ENCODE results near the gene DPYD.

The DPYD gene

DNA sequence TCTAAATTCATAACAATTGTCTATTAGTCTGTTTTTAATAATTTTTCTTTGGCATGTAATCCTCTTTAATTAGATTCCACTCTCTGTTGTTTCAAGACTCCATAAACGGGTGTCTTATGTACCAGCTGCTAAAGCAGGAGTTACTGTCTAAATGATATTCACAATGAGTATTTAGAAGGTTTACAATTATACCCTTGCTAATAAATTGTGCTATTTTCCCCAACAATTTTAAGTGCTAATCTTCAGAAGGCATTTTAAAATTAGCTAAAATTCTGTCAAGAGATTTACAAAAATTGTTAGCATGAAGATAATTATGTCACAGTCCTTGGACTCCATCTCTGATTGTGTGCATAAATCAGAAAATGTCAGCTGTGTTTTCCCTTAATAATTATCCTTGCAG is 83.7 kb downstream of the DPYD start:
- no peak for DNase-seq

DNA sequence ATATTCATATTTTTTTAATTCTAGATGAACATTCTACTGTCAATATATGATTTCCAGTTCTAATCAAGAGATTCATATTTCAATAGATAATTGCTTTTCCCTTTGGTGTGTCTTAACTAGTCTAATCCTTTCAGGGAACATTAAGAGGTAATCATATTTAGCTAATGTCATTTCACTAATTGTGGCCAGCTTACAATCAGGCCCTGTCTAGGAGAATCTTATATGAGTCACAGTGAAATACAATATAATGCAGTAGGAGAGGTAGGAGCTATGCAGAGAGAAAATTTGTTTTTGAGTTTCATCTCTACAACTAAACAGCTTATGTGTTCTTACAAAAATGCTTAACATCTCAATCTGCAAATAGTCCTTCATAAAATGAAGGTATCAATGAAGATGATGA is 85.9 kb downstream of the DPYD start:
- DNase-seq = no peak

DNA sequence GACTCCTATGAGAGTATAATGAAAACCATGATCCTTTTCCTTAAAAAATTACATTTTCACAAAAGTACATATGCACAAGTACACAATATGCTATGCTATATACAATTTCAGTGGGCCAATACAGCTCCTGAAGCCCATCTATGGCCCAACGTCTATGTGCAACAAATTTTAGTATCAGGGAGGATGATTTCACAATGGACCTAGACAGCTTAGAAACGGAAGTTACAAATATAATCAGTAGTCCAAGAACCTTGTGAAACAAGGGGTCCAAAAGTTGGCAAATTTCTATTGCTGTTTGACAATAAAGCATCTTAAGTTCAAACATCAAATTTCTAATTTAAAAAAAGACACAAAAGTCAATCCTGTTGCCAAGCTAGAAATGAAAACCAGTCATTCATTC is 87.0 kb downstream of the DPYD start:
- no peak for DNase-seq

DNA sequence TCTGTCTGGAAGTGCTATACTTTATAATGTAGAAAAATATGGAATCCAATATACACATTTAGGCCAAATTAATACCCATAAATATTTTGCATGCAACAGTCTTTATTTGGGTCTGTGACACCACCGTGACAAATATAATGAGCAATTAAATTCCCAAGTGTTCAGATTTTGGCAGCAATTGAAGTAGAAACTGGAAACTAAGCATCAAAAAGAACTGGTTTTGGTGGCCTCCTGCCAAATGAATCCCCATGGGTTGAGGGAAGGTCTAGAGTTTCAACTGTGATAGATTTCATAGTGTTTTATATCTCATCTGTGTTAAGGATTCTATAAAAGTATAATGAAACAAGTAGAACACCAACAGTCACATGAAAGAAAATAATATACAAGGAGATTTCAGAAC is 88.4 kb downstream of the DPYD start:
- DNase-seq = peak; percentile 64

DNA sequence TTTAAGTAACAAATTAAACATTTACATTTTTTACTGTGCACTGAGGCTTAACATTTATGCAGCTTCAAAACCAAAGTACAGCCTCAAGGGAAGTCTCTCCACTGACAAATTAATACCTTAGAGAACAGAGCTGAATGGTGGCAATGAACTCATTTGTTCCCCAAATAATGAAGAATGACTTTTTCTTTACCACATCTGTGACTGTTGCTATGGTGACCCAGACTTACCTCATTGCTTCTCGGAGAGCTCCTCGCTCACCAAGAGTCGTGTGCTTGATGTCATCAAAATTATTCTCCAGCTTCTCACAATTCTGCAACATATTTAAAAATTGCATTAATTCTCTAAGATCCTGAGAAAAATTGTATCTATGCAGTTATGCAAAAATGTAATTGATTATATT is 92.9 kb downstream of the DPYD start:
- peak; percentile 9 for DNase-seq

DNA sequence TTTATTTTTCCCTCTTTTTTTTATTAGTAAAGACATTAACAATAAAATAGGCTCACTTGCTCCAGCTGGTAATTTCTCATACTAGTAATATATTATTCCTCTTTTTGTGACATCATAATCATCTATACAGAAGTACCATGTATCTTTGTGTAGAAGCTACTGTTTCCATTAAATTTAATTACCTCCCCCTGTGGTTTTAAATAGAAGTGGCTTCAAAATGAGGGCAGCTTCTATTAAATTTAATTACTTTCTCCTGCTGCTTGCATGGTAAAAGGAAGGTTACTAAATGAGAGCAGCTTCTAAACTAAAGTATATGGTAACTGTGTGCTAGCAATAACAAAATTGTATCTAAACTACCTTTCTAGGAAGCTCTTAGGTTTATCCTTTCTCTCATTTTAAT is 94.0 kb downstream of the DPYD start:
- no peak for DNase-seq

DNA sequence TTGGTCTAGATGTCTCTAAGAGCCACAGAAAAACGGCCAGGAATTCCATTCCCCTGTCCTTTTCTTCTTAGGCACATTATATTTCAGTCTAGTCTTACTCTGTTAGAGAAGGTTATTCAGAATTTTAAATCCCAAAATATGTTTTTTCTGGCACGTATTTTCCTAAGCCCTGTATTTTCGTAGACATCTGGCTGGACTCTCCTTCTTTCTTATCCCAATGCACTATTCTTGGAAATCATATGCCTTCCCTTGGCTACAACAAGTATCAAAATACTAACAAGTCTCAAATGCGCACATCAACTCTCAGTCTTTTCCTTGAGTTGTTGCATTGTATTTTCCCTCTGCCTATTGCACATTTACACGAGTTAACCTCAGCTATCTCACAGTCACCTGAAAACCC is 96.2 kb downstream of the DPYD start:
- no peak for DNase-seq

DNA sequence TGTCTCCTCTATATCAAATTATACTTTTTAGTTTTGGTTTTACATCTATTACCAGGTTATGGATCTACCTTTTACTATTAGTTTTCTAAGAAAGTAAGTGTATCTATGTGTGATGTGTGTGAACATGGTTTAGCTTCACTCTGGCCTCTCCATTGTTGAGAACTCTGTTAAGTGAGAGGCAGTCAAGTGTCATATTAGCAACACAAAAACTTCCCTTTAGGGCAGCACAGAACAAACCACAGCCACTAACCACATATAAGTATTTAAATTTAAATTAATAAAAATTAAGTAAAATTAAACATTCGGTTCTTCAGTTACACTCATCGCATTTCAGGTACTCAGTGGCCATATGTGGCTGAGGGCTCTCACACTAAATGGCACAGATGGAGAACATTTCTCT is 96.6 kb downstream of the DPYD start:
- DNase-seq = no peak

DNA sequence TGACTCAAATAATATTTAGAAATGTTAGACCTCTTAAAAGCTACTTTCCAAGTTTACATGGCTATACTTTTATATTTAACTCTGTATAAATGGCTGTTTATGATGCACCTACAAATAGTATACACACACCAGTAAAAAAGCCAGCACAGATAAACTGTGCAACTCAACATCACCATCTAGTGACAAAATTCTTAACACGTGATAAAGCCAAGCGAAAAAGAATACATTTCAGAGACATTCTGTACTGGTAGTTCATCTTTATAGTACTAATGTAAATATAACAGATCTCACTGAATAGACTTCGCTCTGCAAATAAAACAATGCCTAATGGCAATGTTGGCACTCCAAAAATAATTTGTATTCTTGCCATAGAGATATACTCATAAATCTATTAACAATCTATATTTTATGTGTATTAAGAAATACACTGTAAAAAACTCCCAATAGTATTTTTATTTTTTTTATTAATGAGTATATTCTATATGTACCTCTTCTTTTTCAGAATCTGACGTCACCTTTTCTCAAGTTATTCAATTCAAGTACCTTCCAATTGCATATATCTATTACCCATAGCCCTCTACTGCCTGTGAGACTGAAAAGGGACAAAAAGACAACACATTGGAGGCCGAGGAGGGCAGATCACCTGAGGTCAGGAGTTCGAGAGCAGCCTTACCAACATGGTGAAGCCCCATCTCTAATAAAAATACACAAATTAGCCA is 100.2 kb downstream of the DPYD start:
- peak; percentile 59 for DNase-seq

DNA sequence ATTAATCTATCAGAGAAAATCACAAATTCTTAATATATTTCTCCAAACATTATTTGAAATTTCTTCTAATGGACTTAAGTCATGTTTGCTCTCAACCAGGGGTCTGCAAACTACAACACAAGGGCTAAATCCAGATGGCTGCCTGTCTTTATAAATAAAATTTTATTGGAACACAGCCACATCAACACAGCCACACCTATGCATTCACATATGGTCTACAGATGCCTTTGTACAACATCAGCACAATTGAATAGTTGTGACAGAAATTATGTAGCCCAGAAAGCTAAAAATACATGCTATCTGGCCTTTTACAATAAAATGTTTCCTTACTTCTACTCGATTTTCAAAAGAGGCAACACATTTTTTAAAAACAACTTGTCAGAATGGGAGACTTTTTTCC is 103.9 kb downstream of the DPYD start:
- no peak for DNase-seq

DNA sequence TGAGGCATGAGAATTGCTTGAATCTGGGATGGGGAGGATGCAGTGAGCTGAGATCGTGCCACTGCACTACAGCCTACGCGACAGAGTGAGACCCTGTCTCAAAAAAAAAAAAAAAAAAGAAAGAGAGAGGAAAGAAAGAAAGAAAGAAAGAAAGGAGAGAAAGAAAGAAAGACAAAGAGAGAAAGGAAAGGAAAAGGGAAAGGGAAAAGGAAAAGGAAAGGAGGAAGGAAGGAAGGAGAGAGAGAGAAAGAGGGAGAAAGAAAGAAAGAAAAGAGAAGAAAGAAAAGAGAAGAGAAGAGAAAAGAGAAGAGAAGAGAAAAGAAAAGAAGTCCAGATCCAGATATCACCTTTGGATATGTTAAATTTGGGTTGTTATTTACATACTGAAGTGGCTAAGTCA is 106.0 kb downstream of the DPYD start:
- no peak for DNase-seq

DNA sequence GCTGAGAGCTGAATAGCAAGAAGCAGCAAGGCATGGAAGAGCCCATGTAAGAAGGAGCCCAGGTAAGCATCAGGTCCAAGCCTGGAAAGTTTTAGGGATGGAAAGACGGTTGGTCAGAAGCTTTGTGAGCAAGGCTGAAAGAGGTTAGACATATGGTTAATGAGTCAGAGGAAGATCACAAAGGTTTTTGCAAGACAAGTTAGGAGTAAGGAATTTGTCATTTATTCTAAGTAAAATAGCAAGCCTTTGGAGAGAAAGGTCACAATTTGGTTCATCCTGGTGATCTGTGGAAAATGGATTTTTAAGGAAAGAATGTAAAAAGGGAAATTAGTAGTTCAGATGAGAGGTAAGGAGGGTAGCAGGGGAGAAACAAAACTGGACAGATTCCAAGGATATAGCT is 106.7 kb downstream of the DPYD start:
- DNase-seq = no peak

DNA sequence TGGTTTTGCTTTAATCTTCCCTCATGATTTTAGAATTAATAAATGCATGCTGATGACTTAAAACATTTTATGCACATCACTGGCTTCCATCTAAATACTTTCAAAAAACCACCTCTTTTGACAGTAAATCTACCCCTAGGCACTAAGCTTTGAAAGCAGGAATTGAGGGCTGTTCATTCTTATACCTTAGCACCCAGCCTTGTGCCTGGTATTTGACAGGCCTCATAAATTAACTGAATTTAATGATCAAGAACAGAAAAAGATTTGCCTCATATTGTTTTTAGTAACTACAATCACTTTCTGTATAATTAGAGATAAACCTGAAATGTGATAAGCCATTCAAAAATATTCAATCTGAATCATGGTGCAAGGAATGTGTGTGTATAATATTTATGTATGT is 108.8 kb downstream of the DPYD start:
- no peak for DNase-seq

DNA sequence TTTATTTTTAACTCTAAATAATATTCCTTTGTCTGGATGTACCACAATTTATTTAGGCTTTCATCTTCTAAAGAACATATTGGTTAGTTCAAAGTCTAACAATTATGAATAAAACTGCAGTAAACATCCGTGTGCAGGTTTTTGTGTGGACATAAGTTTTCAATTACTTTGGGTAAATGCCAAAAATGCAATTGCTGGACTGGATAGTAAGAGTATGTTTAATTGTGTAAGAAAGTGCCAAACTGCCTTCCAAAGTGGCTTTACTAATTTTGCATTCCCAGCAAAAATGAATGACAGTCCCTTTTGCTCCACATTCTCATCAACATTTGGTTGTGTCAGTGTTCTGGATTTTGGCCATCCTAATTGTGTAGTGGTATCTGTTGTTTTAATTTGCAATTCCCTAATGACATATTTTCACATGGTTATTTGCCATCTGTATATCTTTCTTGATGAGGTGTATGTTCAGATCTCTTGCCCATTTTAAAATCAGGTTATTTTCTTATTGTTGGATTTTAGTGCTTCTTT is 113.8 kb downstream of the DPYD start:
- DNase-seq = peak; percentile 38

DNA sequence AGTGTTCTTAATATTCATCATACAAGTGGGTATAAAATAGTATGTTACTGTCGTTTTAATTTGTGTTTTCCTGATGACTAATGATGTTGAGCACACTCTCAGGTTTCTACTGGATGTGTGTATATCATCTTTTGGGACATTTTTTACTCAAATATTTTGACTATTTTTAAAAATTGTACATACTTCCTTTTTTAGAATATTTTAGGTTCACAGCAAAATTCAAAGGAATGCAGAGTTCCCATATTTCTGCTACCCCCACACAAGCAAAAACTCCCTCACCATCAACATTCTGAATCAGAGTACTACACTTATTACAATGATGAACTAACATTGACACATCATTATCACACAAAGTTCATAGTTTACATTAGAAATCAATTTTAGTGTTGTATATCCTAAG is 114.5 kb downstream of the DPYD start:
- DNase-seq = peak; percentile 66

DNA sequence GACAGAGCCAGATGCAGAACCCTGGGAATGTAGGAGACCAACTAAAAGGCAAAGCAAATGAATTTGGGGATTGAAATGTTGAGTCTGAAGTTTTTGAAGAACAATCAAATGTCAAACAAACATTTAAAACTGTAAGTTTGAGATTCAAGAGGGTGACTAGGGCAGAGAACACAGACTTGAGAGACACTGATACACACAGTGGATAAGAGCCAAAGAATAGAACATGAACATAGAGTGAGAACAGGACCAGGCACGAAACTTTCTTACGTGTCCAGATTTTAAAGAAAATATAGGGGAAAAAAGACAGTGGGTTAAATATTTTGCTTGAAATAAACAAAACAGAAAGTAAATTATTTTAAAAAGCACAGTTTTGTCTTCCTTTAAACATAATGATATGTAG is 115.7 kb downstream of the DPYD start:
- DNase-seq = no peak

DNA sequence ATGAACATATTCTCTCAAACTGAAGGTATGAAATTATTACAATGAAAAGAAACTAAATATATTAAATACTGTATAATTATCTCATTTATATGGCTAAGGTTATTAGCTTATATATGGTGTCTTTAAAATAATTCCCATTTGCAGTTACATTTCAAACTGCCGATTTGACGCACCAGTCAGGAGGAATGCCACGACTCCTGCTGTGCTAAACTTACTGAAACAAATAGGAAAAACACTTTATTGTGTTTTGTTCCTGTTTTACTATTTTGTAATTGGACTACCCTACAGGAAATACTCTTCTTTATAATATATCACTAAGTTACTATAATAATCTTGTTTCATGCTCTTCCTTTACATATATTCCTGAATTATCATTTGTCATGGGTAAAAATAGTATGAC is 117.8 kb downstream of the DPYD start:
- DNase-seq = no peak

DNA sequence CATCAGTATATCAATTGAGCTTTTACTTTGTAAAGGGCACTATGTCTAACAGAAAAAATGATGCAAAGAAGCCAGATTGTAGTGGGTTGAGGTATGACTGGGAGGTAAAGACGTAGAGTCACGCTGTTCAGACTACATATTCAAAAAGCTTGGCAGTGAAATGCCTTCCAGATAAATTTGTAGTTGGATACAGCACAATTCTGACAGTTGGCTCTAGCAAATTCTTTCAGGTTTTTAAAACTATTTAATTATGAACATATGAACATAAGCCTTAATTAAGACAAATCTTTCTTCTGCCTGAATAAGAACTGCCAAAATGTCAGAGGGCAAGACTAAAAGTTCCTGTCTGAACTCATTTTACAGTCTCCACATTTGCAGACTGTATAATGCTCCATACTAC is 118.8 kb downstream of the DPYD start:
- no peak for DNase-seq

DNA sequence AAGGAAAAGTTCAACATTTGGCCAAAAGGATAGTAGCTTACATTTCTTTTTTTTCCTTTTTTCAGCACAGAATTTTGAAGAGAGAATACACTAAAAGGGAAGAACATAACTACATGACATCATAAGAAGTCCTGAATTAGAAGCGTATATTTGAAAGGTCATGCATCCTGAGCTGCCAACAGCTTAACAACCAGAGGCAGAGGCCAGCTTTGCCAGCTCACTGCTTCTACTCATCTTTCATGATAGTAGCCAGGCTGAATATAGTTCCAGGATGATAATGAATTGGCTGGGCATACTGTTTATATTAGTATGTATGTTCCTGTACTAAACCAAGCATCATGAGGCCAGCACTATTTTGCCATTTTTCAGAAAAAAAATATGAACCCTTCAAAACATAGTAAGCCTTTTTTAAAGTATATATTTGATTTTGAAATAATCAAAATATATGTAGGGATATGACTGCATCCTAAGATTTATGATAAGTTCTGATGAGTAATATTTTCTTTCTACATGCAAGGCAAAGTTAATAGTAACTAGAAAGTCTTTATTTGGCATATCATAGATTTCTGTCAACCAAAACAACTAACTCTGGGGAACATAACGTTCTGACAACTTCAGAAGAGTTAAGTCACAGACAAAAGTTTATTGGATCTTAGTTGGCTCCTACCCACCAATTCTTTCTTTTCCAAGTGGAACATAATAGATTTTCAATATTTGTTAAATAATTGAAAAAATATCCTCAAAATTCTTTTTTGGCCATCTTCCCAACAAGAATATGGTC is 123.2 kb downstream of the DPYD start:
- DNase-seq = no peak

DNA sequence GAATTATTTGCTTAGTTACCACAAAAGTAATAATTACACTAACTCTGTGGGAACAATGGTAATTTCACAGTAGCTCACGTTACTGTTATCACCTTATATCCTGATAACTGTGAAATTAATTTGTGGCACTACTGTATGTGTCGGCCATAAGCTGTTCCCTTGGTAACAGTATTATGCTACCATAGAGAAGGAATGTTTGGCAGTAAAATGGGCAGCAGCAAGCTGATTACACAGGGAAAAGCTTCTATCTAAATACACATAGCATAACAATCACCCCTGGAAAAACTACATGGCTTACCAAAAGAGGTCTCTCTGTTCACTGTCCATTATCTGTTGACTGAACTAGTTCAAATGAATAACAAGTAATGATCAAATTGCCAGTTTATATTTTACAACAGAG is 124.1 kb downstream of the DPYD start:
- peak; percentile 20 for DNase-seq

DNA sequence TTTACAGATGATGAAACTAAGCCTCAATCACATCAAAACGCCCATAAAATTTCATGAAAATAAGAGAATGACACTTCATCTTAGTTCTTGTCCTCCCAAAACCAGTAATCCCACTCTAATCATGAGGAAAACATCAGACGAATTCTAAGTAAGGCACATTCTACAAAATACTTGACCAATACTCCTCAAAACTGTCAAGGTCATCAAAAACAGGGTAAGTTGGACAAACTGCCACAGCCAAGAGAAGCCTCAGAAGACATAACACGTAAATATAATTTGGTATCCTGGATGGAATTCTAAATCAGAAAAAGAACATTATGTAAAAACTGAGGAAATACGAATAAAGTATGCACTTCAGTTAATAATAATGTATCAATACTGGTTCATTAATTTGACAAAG is 128.2 kb downstream of the DPYD start:
- peak; percentile 7 for DNase-seq

DNA sequence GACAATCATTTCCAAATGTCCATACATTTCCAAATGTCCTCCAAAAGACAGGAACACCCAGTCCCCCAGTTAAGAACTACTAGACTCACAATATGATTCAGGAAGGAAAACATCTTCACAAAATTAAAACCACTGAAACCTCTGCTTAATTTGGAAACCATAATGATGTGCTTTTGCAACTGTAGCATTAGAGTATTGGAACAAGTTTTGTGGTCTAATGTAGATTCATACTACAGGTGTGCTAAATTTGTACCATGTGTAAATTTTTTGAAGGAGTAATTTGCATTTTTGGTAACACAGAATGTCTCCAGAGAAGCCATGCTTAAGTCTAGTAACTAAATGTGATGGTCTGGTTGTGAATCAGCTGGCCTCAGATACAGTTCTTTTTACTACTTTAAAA is 129.6 kb downstream of the DPYD start:
- no peak for DNase-seq

DNA sequence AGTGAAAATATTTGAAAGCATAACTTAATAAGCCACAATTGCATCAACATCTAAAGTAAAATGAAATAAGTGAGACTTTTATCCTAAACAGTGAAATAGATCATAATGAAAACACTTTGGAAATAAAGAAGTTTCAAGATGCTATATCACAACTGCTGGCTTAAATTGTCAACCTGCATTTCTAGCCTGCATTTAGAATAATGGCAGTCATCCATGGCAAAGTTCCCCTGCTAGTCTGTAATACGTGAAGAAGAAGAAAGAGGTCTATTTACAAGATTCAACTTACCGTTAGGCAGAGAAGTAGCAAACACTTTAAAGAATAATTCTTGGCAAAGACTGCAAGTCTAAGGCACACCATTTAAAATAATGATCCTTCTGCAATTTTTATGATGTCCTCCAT is 133.6 kb downstream of the DPYD start:
- no peak for DNase-seq

DNA sequence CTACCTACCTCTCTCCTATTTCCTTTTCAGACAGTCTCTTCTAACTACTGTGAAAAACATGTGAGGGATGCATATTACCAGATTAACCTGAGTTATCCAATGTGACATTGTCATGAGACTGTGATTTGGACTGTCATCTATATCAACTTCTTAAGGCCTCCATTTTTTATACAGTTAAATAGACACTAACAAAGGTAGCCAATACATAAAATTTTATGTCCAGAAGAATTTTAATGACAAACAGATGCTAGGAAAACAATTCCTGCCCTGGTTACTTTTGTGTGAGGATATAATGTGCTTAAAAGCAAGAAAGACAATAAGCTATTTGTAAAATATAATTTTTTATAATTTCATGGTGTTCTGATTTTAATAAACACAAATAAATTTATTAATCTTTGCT is 136.2 kb downstream of the DPYD start:
- DNase-seq = no peak

All from fibroblast of skin of scalp (primary cell).